ENCODE results near the gene KRTAP10-8. TPM values are rescaled to one million over a fixed set of nuclear protein-coding genes. Genes with fewer than 3 reads are reported as not detected.
A peak's percentile ranks its signal among the peaks of the same experiment; 100 is the strongest.

Gene KRTAP10-8
- total and polyA plus RNA-seq, 12 donors: not detected

DNA sequence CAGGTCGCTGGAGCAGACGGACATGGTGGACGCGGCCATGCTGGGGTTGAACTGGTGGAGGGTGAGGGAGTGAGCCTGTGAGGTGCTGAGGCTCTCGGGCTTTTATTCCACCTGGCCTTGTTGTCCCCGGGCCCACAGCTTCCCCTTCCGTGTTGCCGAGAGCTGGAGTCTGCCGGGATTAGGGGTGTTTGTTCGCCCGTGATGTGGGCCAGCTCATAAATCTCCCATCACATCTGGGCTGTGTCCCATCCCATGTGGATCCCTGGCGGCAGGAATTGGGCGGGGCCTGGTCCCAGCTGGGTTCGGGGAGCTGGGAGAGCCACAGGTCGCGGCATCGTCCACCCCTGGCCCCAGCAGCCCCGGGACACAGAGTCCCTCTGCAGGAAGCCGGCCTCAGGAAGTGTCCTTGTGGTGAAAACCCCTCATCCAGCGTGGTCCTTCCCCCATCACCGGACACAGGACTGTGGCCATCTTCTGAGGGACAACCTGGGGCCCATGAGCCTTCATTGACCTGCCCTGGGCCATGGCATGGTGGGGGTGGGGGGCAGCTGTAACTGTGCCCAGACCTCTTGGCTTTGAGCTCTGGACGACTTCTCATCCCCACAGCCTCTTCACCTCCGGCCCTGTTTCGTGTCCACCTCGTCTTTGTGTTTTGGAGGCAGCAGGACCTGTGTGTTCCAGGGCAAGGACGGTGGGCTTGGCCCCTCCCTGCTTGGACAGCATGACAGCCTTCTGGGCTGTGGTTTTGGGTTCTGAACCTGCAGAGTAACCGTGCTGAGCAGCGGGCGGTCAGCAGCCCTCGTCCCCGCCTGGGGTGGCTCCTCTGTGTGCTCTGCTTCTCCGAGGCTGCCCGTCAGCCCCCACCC is 19.2 kb upstream of the KRTAP10-8 start, which contains the start of gene KRTAP10-6:
KRTAP10-6 (minus strand) TSS at position 60 of the 866 bp plus-strand sequence; CDS start at position 39, 21 bp downstream.
- DNase-seq (peak in 1 of 2 donors; percentile 6), ATAC-seq (peak in 1 of 8 donors; percentile 22)
- peaks cover 0 to 41% (median 12%) of the 10 kb centered on the region in 7 donors for H3K27me3 ChIP-seq
- no peak within 1 kb of the TSS for H3K4me3 ChIP-seq
- no peaks in the 10 kb centered on the region for H3K36me3 ChIP-seq
- TF ChIP-seq, protein P1, sequence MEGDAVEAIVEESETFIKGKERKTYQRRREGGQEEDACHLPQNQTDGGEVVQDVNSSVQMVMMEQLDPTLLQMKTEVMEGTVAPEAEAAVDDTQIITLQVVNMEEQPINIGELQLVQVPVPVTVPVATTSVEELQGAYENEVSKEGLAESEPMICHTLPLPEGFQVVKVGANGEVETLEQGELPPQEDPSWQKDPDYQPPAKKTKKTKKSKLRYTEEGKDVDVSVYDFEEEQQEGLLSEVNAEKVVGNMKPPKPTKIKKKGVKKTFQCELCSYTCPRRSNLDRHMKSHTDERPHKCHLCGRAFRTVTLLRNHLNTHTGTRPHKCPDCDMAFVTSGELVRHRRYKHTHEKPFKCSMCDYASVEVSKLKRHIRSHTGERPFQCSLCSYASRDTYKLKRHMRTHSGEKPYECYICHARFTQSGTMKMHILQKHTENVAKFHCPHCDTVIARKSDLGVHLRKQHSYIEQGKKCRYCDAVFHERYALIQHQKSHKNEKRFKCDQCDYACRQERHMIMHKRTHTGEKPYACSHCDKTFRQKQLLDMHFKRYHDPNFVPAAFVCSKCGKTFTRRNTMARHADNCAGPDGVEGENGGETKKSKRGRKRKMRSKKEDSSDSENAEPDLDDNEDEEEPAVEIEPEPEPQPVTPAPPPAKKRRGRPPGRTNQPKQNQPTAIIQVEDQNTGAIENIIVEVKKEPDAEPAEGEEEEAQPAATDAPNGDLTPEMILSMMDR (IDR thresholded peaks at IDR 0.05): no peak
- WGBS, 2 donors: 65 to 67% methylated on average over 33 of the region's 33 CpGs
- H3K27ac ChIP-seq: no peak within 1 kb of the TSS
- H3K4me1 ChIP-seq: peaks cover 0 to 4% (median 0%) of the 10 kb centered on the region in 9 donors
- intact Hi-C loops (cut with DNase I): no loop called here
- no peaks in the 10 kb centered on the region for H3K9me3 ChIP-seq

DNA sequence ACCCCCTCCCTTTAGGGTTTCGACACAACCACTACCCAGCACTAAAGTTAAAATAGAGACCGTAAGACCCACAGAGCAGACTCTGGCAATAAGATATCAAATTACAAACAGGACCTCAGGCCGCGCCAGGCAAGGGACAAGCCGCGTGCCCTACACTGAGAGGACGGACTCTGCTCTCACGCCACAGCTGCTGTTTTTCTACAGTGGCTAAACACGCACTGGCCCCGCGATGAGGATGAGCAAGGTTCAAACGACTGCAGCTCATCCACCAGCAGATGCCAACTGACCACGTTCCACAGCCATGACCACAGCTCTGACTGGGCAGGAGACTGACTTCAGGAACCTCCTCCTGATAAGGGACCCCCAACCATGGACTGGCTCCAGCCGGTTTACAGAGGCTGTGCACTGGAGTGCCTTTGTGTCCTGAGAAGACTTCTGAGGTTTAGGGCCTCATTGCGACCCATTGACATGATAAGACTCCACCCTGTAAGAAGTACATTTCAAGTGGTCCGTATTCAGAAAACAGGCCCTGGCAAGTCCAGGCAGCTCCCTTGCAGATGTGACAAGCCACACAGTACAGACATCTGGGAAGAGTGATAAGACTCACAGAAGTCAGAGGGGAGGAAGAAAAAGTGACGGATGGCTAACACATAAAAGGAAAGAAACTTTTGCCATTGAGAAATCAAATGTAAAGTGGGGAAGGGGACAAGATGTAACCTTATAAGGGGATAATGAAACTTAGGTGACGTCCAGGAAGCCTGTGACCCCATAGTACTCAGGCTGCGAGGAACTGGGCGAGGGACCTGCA is 18.1 kb upstream of the KRTAP10-8 start:
- Histone ChIP-seq H3K36me3 (no peaks in the 10 kb centered on the region), H3K9me3 (peaks cover 0 to 5% (median 0%) of the 10 kb centered on the region in 11 donors), H3K27ac (no peak overlapping the region), H3K4me3 (no peak overlapping the region), H3K4me1 (peaks cover 0 to 4% (median 0%) of the 10 kb centered on the region in 9 donors), H3K27me3 (peaks cover 0 to 53% (median 12%) of the 10 kb centered on the region in 7 donors)
- TF ChIP-seq, protein P1 (IDR thresholded peaks at IDR 0.05): no peak
- WGBS, 2 donors: 42 to 46% methylated on average over 20 of the region's 20 CpGs
- peak in 2 of 8 donors; percentile 20 to 44 for ATAC-seq
- intact Hi-C loops (cut with DNase I): no loop called here
- DNase-seq: no peak

DNA sequence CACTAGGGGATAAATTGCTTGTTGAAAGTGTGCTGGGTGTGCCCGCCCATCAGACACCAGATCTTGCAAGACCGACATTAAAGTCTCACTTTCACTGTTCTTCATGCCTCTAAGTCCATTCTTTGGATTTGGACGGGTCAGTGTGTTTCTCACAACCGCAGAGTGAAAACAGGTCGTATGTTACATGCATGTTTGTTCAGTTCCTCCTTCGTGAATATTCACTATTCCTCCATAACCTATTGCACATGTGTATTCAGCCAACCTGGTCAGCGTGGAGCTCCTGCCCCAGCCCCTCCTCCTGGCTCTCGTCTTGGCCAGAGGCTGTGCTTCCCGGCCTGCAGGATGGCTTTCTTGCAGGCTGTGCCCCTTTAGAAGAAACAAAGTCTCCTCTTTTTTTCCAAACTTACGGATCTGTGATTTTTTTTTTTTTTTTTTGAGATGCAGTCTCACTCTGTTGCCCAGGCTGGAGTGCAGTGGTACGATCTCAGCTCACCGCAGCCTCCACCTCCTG is 17.4 kb upstream of the KRTAP10-8 start:
- DNase-seq (no peak), ATAC-seq (no peak)
- Histone ChIP-seq H3K4me1 (peaks cover 0 to 4% (median 0%) of the 10 kb centered on the region in 9 donors), H3K36me3 (no peaks in the 10 kb centered on the region), H3K27ac (no peak overlapping the region), H3K27me3 (peaks cover 0 to 53% (median 15%) of the 10 kb centered on the region in 7 donors), H3K9me3 (peaks cover 0 to 10% (median 0%) of the 10 kb centered on the region in 11 donors), H3K4me3 (no peak overlapping the region)
- 79 to 82% methylated on average over 12 of the region's 12 CpGs for WGBS, 2 donors
- intact Hi-C loops (cut with DNase I): no loop called here
- TF ChIP-seq, protein P1 (IDR thresholded peaks at IDR 0.05): no peak

DNA sequence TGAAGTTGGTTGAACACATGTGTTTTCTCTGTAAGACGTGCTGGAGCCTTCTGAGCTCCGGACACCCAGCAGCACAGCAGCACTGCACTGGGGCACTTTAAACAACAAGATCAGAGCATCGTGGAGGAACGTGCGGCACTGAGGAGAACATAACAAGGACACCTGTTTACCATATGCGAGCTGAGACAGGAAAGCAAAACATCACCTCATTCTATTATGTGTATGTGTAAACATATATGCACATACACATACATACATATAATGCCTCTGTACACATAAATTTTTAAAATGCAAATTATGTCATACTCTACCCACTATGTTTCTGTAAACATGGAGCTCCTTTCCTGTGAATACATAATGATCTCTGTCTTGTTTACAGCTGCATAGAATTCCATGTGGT is 16.4 kb upstream of the KRTAP10-8 start:
- intact Hi-C loops (cut with DNase I): no loop called here
- H3K27ac ChIP-seq: no peak overlapping the region
- peaks cover 0 to 4% (median 0%) of the 10 kb centered on the region in 9 donors for H3K4me1 ChIP-seq
- H3K36me3 ChIP-seq: no peaks in the 10 kb centered on the region
- TF ChIP-seq, protein P1 (IDR thresholded peaks at IDR 0.05): no peak
- H3K27me3 ChIP-seq: peaks cover 0 to 52% (median 11%) of the 10 kb centered on the region in 7 donors
- H3K4me3 ChIP-seq: no peak overlapping the region
- peaks cover 0 to 10% (median 0%) of the 10 kb centered on the region in 11 donors for H3K9me3 ChIP-seq
- ATAC-seq: no peak
- WGBS, 2 donors: 75 to 86% methylated on average over 6 of the region's 6 CpGs
- DNase-seq: no peak
